Umbilical cord (tissue), 2 donors: Measurements from ENCODE around the gene CDKAL1. TPM values are rescaled to one million over a fixed set of nuclear protein-coding genes. Genes with fewer than 3 reads are reported as not detected.

Experiments used
- DNase-seq: peaks from one replicate; pipeline ENCODE4 v3.0.0-alpha.2; 2015; ENCODE audit warnings: low spot score
- total RNA-seq: library from RNA; depleted of rRNA; stranded (reverse); fragments of >200 nt; gene quantifications from one replicate; pipeline ENCODE4 v1.2.3, GENCODE V29; 2014; ENCODE audit warnings: low replicate concordance; ENCODE audit not compliant: insufficient read depth

The CDKAL1 gene
- total RNA-seq, 1 donor from 2014 or later: 24.6 TPM

GRCh38 chr6:20835315-20836010, 301.2 kb downstream of the CDKAL1 start:
- peak; percentile 11 for DNase-seq

DNA sequence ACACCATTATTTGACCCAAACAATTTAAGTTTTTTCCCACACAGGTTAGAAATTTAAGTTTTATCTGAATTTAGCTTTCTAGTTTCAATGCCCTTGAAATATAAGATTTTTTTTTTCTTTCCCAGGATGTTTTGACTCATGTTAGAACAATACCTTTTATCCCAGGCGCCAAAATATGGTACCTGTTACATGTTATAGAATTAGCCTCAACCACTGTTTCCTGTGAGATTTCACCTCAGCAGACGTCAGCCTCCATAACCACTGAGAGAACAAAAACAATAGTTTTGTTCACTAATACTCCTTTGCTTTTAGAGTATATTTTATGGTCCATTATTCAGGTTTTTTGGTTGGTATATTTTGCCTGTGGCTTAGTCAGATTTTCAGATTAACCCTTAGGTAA, 302.9 kb downstream of the CDKAL1 start:
- no peak for DNase-seq

DNA sequence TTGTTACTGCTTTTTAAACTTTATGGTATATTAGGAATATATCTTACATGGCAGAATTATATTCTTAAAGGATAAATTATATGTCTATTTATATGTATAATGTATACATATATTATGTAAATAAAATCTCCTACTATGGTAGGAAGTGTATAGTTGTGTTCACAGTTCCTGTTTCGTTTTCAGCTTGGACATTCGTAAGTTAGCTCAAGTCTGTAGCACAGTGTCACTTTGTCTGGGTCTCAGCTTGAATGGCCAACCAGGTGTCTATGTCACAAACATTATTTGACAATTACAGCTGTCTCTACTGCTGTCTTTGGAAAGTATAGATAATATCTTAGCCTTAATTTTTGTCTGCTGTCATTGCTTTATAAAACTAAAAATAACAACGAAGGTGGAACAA, 303.9 kb downstream of the CDKAL1 start:
- DNase-seq: no peak

DNA sequence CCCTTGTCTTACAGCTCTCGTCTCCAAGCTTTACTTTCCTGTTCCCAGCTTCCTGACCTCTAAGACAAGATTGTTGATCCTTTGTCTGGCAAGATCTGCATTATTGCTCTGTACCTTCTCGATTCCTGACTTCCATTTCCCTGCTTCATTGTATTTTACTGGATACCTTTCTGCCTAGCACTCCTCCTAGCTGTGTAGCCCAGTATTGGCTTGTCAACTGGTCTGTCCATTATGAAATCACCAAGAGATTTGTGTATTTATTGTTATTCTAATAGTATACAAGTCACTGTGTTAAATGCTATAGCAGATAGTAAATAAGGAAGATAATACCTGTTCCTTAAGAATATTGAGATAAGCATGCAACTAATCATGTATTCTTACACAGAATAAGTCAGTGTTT, 305.4 kb downstream of the CDKAL1 start:
- DNase-seq: no peak

GRCh38 chr6:20840675-20841074, 306.4 kb downstream of the CDKAL1 start:
- no peak for DNase-seq

DNA sequence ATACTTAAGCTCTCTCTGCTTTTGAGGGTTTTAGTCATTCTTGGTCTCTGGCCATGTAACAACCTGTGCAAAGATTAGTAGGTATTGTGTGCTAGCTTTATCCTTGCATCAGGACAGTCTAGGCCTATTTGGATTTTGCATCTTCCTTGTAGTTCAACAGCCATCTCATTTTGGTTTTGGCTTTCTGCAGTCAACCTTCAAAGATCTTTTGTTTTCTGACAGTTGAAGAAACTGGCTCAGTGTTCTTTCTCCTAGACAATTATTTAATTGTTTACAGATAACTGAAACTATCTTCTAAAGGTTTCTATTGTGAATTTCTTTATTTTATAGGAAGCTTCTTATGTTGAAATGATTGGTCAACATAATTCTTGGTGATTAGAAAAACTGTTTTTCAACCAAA, 307.5 kb downstream of the CDKAL1 start:
- DNase-seq: no peak

- DNase-seq: no peak
These were observed 311.3 kb downstream of the CDKAL1 start for GRCh38 chr6:20845592-20845991.

DNA sequence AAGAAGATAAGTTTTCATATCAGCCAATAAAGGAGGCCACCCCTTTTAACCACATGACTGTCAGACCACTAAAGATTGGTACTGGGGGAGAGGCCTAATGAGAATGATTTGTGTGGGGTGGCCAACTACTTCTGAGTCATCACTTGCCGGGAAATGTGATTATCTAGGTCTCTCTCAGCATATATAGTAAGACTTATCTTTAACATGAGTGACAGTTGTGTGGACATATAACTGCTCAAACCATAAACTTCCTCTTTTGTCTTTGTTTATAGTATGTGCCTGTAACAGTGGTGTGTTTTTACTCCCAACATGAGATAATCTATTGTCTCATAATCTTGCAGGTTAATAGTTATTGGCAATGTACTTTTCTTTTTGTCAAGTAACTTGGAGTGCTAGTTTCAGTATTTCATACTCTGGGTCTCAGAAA, 312.4 kb downstream of the CDKAL1 start:
- no peak for DNase-seq

DNA sequence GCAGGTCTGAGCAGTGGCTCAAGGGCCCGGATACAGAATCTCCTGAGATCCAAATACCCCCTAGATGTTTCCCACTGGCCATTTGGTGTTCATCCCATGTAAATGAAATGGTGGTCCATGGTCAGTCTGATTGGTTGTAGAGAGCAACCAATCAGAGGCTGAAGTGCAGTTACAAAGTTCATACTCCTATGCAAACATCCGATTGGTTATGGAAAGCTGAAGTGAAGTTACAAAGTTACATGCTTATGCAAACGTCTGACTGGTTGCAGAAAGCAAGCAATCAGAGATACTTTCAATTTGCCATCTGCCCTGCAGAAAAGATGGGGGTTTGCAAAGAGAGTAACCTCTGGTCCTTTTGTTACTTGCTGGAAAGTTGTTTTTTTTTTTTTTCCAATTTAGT, 313.6 kb downstream of the CDKAL1 start:
- DNase-seq: no peak

GRCh38 chr6:20850686-20851416, 316.6 kb downstream of the CDKAL1 start:
- no peak for DNase-seq

DNA sequence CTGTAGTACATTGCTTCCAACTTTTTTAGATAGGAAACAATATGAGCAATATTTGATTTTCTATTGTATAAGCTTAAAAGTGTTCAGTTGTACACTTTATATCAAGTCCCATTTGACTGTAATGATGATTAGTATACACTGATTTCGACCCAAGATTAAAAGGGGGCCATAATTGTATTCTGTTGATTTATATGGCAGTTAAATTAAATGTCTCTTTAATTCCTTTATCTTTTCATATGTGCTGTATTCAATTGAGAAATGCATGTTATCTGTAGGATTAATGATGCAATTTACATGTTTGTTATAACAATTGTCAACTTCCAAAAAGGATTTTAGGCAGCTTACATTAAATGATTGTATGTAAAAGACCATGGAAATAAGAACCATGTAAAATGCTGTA, 317.5 kb downstream of the CDKAL1 start:
- no peak for DNase-seq

- no peak for DNase-seq
These were observed 319.6 kb downstream of the CDKAL1 start for GRCh38 chr6:20853828-20854227.

GRCh38 chr6:20856681-20857288, 322.5 kb downstream of the CDKAL1 start:
- DNase-seq: no peak

DNA sequence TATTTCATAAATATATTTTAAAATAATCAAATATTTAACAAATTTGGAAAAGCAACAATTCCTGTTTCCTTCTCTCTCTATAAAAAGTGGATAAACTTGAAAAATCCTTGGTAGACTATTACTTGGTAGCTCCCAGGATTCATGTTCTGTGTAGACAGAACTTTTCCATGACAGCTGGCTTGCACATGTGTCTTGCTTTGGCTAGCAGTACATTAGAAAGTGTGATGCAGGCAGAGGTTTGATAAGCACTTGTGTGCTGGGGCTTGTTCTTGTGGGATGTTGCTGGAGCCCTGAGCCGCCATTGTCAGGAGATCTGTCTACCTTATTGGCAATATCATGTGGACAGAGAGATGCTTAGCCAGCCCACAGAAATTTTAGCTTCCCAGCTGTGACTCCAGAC, 327.2 kb downstream of the CDKAL1 start:
- no peak for DNase-seq

DNA sequence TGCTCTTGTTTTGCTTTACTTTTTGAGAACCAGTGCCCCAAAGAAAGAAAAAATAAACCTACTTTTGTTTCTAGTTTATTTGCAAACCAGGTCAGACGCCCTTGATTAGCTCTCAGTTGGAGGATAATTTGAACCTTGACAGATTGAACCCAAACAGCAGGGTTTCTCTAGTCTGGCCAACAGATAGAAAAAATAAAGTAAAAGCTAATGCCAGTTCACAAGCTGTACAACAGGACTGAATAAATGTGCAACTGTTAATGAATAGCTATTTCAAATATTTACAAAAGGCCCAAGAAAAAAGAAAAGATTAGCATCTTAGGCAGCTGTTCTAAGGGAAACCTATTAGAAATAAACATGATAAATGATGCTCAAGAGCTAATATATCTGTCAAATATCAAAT, 331.8 kb downstream of the CDKAL1 start:
- no peak for DNase-seq

- DNase-seq: no peak
These were observed 332.9 kb downstream of the CDKAL1 start for GRCh38 chr6:20866935-20867703.

DNA sequence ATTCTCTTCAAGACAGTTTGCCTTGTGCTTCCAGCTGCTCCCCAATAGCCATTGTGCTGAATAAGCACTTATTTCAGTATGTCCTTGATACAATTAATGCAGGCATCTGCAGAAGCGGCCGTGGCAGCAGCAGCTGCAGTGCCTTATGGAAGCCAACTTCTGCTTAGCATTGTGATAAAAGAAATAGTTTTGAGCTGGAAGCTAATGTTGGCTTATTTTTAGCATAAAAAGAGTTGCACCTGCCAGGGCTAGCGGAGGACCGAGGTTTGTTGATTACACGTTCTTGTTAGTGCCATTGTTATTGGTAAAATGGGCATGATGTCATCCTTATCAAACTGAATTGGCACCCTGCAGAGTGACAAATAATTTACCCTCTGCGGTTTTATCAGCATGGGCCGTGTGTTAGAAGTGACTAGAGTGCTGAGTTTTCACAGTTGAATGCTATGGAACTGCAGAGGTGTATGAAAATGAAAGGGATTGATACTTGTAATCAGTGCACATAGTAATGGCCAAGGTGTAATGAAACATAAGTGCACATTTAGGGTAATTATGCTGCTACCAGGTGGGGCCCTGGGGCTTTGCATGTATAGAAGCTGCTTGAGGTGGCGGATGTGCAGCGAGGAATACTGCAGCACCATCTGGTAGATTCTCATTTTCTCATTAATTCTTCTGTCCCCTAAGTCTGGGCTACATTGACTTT, 334.3 kb downstream of the CDKAL1 start:
- no peak for DNase-seq

- DNase-seq: no peak
These were observed 335.8 kb downstream of the CDKAL1 start for GRCh38 chr6:20870021-20870420.

DNA sequence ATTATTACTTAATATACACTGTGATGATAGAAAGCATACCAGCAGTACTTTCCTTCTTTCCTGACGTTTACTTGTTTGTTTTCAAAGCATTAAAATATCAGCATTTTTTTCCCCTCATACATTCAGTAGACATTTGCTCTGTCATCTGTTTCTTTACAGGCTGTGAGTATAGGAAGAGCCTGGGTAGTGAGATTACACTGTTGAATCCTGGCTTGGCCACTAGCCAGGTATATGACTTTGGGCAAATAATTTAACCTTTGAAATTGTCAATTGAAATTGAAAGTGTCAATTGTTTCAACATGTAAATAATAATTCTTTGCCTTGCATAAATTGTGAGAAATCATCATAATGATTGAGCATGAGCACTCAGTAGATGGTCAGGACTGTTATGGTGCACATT, 336.2 kb downstream of the CDKAL1 start:
- DNase-seq: no peak

DNA sequence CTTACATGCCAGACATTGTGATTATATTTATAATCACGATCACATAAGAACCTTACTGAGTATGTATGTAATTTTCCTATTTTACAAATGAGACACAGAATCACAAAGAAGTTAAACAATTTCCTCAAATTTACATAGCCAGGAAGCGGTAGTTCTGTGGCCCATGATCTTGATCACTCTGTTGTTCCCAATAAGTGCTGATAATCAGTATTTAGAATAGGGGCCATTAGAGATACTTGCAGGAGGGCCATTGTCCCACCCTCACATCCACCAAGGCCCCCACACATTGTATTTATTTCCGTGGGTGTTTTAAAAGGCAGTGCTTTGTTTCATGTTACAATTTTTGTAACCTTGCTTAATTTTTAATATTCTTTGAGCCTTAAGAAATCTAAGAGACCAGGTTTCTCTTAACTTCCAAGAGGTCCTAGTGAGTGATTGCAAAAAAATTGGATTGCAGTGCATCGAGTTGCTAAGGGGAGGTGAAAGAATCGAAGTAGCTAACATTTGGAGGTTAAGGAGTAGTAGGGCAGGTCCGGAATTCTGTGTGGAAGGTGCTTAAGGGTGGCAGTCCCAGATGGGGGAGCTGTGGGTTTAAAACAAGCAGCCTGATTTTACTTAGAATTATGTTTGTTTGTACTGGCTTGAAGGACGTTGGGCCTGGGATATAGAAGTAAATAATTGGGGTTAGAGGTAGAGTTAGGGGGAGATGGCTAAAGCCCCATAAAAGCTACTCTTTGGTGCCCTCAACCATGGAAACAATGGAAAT, 339.4 kb downstream of the CDKAL1 start:
- DNase-seq: no peak
